WI38 (cell line): Measurements from ENCODE around the gene SBK3.

Experiments used
- H3K4me3 ChIP-seq: 2 replicates; pipeline ENCODE4 v1.5.1; 2011; ENCODE audit warnings: low read depth, mild to moderate bottlenecking, control low read depth, low read length
- TF ChIP-seq, protein P1 (sequence below): IDR thresholded peaks from 2 replicates; pipeline ENCODE4 v1.5.1; 2012; ENCODE audit warnings: low read depth, mild to moderate bottlenecking, control low read depth, low read length

The SBK3 gene

DNA sequence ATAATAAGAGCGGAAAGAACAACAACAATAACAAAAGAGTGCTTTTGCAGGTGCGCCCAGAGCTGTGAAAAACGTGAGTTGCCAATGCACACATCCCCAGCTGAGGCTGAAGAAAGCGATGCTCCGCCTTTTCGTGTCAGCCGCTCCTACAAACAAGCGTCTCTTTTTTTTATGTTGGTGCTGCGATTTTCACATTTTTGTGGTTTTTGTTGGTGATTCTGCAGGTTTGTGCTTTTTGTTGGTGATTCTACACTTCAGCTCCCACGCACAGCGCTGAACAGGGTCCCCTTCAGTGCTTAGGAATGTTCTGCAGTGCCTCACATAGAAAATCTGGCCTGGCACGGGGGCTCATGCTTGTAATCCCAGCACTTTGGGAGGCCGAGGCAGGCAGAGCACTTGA is 7.3 kb upstream of the SBK3 start:
- TF ChIP-seq, protein P1, sequence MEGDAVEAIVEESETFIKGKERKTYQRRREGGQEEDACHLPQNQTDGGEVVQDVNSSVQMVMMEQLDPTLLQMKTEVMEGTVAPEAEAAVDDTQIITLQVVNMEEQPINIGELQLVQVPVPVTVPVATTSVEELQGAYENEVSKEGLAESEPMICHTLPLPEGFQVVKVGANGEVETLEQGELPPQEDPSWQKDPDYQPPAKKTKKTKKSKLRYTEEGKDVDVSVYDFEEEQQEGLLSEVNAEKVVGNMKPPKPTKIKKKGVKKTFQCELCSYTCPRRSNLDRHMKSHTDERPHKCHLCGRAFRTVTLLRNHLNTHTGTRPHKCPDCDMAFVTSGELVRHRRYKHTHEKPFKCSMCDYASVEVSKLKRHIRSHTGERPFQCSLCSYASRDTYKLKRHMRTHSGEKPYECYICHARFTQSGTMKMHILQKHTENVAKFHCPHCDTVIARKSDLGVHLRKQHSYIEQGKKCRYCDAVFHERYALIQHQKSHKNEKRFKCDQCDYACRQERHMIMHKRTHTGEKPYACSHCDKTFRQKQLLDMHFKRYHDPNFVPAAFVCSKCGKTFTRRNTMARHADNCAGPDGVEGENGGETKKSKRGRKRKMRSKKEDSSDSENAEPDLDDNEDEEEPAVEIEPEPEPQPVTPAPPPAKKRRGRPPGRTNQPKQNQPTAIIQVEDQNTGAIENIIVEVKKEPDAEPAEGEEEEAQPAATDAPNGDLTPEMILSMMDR = no peak
- H3K4me3 ChIP-seq = no peak overlapping the region

- H3K4me3 ChIP-seq = no peak overlapping the region
- TF ChIP-seq, protein P1 = no peak
Observed at GRCh38 chr19:55552206-55552605, 6.9 kb upstream of the SBK3 start.

- no peak overlapping the region for H3K4me3 ChIP-seq
- TF ChIP-seq, protein P1 = no peak
Observed at GRCh38 chr19:55550321-55550650, 4.9 kb upstream of the SBK3 start.

GRCh38 chr19:55549500-55550320 is 4.4 kb upstream of the SBK3 start:
- TF ChIP-seq, protein P1 = no peak
- peak overlapping the region; percentile 37 for H3K4me3 ChIP-seq

GRCh38 chr19:55546822-55547614 is 1.7 kb upstream of the SBK3 start:
- TF ChIP-seq, protein P1 = no peak
- no peak overlapping the region for H3K4me3 ChIP-seq

GRCh38 chr19:55546011-55546410 is 668 bp upstream of the SBK3 start:
- H3K4me3 ChIP-seq = no peak overlapping the region

More at GRCh38 chr19:55546011-55546410, 668 bp upstream of the SBK3 start:
- TF ChIP-seq, protein P1 = no peak
